Smooth muscle cell (in vitro differentiated cells): Measurements from ENCODE around the gene PABPN1L. TPM values are rescaled to one million over a fixed set of nuclear protein-coding genes. Genes with fewer than 3 reads are reported as not detected.

Experiments used
- DNase-seq: peaks from one replicate; lab custom pipeline; 2025; ENCODE audit not compliant: unreplicated experiment; lab: John Stamatoyannopoulos, UW
- H2AFZ ChIP-seq: fragments of 200-600 bp; sonication (generic); 2 replicates; pipeline ENCODE4 v1.6.0; 2016; ENCODE audit warnings: antibody characterized with exemption, low read depth, mild to moderate bottlenecking
- H3F3A ChIP-seq: fragments of 200-600 bp; sonication (generic); 2 replicates; pipeline ENCODE4 v1.6.0; 2017; ENCODE audit warnings: antibody characterized with exemption, low read depth
- H3K27ac ChIP-seq: fragments of 200-600 bp; sonication (generic); 2 replicates; pipeline ENCODE4 v1.5.1; 2016; ENCODE audit warnings: low read depth, mild to moderate bottlenecking
- H3K27me3 ChIP-seq: fragments of 200-600 bp; sonication (generic); 2 replicates; pipeline ENCODE4 v1.6.1; 2016; ENCODE audit warnings: low read depth, mild to moderate bottlenecking
- H3K36me3 ChIP-seq: fragments of 200-600 bp; sonication (generic); 2 replicates; pipeline ENCODE4 v1.5.1; 2016; ENCODE audit warnings: low read depth
- H3K4me1 ChIP-seq: fragments of 200-600 bp; sonication (generic); 2 replicates; pipeline ENCODE4 v1.5.1; 2016; ENCODE audit warnings: low read depth
- H3K4me2 ChIP-seq: fragments of 200-600 bp; sonication (generic); 2 replicates; pipeline ENCODE4 v1.6.0; 2016; ENCODE audit warnings: mild to moderate bottlenecking
- H3K4me3 ChIP-seq: fragments of 200-600 bp; sonication (generic); 2 replicates; pipeline ENCODE4 v1.5.1; 2016; ENCODE audit warnings: mild to moderate bottlenecking
- H3K79me2 ChIP-seq: fragments of 200-600 bp; sonication (generic); 2 replicates; pipeline ENCODE4 v1.6.0; 2016; ENCODE audit warnings: low read depth, mild to moderate bottlenecking
- H3K9ac ChIP-seq: fragments of 200-600 bp; sonication (generic); 2 replicates; pipeline ENCODE4 v1.6.0; 2016; ENCODE audit warnings: low read depth
- H3K9me3 ChIP-seq: fragments of 200-600 bp; sonication (generic); replicated peaks from 2 replicates; pipeline ENCODE4 v1.5.1; 2016; ENCODE audit warnings: low read depth
- H4K20me1 ChIP-seq: fragments of 200-600 bp; sonication (generic); 2 replicates; pipeline ENCODE4 v1.6.0; 2016; ENCODE audit warnings: low read depth
- WGBS: methylation state at CpG from one replicate; pipeline ENCODE4 v1.1.7; 2016; ENCODE audit warnings: low lambda C conversion rate; 5-methylcytosine and 5-hydroxymethylcytosine counted together
- polyA plus RNA-seq: library from polyadenylated mRNA; unstranded; fragments of >200 nt; fragmentation: Nextera tagmentation; extraction: Ambion mirVana; gene quantifications from 2 replicates; pipeline ENCODE4 v1.2.1, GENCODE V29; 2016
- total RNA-seq: library from RNA; depleted of rRNA; stranded (reverse); fragments of >200 nt; gene quantifications from 2 replicates; pipeline ENCODE4 v1.2.3, GENCODE V29; 2014
- TF ChIP-seq, protein P1 (sequence below): fragments of 200-600 bp; sonication (generic); IDR thresholded peaks from 2 replicates; pipeline ENCODE4 v1.5.1; 2017; ENCODE audit warnings: borderline replicate concordance, mild to moderate bottlenecking, antibody characterized with exemption; ENCODE audit not compliant: insufficient read depth, poor library complexity, severe bottlenecking

Gene PABPN1L
- total and polyA plus RNA-seq, 2 experiments from 2014 or later = not detected

DNA sequence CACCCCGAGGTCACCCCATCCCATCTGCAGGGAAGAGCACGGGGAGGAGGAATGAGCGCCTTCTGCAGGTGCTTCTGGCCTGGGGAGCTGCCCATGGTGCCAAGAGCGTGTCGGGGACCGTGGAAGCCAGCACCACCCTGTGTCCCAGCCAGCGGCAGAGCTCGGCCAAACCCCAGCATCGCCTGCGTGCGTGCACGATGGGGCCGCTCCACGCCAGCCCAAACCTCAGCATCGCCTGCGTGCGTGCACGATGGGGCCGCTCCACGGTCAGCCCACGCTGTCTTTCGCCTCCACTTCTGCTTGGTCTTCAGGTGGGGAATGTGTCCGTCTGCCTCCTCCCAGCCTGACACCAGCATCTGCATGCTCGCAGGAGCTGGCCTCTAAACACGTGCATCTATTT is 23.7 kb downstream of the PABPN1L start:
- H3K27me3 ChIP-seq = no peaks in the 10 kb centered on the region
- no peak for DNase-seq
- H3K9me3 ChIP-seq = no peaks in the 10 kb centered on the region
- TF ChIP-seq, protein P1, sequence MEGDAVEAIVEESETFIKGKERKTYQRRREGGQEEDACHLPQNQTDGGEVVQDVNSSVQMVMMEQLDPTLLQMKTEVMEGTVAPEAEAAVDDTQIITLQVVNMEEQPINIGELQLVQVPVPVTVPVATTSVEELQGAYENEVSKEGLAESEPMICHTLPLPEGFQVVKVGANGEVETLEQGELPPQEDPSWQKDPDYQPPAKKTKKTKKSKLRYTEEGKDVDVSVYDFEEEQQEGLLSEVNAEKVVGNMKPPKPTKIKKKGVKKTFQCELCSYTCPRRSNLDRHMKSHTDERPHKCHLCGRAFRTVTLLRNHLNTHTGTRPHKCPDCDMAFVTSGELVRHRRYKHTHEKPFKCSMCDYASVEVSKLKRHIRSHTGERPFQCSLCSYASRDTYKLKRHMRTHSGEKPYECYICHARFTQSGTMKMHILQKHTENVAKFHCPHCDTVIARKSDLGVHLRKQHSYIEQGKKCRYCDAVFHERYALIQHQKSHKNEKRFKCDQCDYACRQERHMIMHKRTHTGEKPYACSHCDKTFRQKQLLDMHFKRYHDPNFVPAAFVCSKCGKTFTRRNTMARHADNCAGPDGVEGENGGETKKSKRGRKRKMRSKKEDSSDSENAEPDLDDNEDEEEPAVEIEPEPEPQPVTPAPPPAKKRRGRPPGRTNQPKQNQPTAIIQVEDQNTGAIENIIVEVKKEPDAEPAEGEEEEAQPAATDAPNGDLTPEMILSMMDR = no peak
- H3K4me2 ChIP-seq = no peak overlapping the region
- H3K9ac ChIP-seq = no peak overlapping the region
- no peak overlapping the region for H2AFZ ChIP-seq
- H3K4me1 ChIP-seq = no peaks in the 10 kb centered on the region
- WGBS = 93% methylated on average over 25 of the region's 25 CpGs
- H3K36me3 ChIP-seq = no peaks in the 10 kb centered on the region
- no peaks in the 10 kb centered on the region for H3F3A ChIP-seq
- H3K79me2 ChIP-seq = no peaks in the 10 kb centered on the region
- no peak overlapping the region for H3K4me3 ChIP-seq
- peaks cover 35% of the 10 kb centered on the region for H4K20me1 ChIP-seq
- no peak overlapping the region for H3K27ac ChIP-seq

DNA sequence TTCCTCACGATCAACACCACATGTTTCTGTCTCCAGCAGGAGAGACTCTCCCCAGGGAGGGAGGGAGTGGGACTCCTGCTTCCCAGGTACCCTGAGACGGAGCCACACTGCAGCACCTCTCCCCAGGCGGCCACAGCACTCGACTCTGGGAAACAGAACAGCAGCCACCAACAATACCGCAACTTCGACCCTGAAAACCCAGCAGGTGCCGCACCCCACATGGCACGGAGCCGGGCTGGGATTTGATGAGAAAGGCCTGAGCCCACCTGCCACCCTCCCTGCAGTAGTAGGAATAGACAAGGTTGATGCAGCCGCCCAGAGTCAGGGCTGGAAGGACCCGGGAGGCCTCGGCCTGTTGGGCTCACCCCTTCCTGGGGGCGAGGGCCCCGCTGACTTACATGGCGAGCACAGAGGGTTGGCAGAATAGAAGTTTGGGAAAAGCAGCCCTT is 24.1 kb downstream of the PABPN1L start:
- H3K27me3 ChIP-seq = no peaks in the 10 kb centered on the region
- H3K4me3 ChIP-seq = no peak overlapping the region
- no peaks in the 10 kb centered on the region for H3K4me1 ChIP-seq
- no peak overlapping the region for H3K27ac ChIP-seq
- H3K9me3 ChIP-seq = no peaks in the 10 kb centered on the region
- TF ChIP-seq, protein P1 = no peak
- no peak overlapping the region for H3K9ac ChIP-seq
- peaks cover 32% of the 10 kb centered on the region for H4K20me1 ChIP-seq
- no peaks in the 10 kb centered on the region for H3F3A ChIP-seq
- H3K36me3 ChIP-seq = no peaks in the 10 kb centered on the region
- no peaks in the 10 kb centered on the region for H3K79me2 ChIP-seq
- 97% methylated on average over 15 of the region's 15 CpGs for WGBS
- no peak overlapping the region for H3K4me2 ChIP-seq
- H2AFZ ChIP-seq = no peak overlapping the region
- no peak for DNase-seq

DNA sequence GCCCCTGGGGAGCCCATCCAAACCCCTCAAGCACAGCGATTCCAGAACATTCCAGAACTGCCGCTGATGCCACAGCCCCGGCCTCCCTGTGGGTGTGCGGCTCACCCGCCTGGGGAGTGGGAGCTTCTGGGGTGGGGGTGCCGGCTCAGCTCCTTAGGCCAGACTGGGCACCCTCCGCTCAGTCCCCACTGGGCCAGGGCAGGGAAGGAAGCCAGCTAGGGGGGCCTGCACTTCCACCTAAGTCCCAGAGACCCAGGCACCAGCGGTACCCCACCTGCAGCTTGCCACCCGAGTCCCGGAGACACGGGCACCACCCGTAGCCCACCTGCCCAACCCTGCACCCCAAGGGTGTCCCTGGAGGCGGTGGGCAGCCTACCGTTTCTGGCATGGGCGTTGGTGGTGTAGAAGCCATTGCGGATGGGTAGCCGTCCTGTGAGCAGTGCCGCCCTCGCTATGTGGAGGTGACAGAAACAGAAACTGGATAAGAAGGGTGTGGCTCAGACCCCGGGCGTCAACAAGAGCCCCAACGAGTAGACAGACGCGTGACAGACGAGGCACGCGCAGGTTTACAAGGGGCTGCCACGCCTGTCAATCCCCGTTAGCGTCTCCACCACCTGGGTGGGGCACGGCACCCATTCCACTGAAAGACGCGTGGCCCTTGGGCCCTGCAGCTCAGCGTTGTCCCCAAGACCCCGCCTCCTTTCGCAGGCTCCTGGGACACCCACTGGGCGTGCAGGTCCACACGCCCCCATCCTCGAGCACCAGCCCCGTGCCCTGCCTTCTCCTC is 24.7 kb downstream of the PABPN1L start:
- no peaks in the 10 kb centered on the region for H3F3A ChIP-seq
- H3K36me3 ChIP-seq = no peaks in the 10 kb centered on the region
- WGBS = 95% methylated on average over 39 of the region's 40 CpGs
- no peaks in the 10 kb centered on the region for H3K79me2 ChIP-seq
- H2AFZ ChIP-seq = no peak overlapping the region
- no peak overlapping the region for H3K4me2 ChIP-seq
- H3K9ac ChIP-seq = no peak overlapping the region
- peaks cover 26% of the 10 kb centered on the region for H4K20me1 ChIP-seq
- H3K4me1 ChIP-seq = no peaks in the 10 kb centered on the region
- H3K4me3 ChIP-seq = no peak overlapping the region
- no peak overlapping the region for H3K27ac ChIP-seq
- H3K9me3 ChIP-seq = no peaks in the 10 kb centered on the region
- DNase-seq = no peak
- no peaks in the 10 kb centered on the region for H3K27me3 ChIP-seq
- TF ChIP-seq, protein P1 = no peak

DNA sequence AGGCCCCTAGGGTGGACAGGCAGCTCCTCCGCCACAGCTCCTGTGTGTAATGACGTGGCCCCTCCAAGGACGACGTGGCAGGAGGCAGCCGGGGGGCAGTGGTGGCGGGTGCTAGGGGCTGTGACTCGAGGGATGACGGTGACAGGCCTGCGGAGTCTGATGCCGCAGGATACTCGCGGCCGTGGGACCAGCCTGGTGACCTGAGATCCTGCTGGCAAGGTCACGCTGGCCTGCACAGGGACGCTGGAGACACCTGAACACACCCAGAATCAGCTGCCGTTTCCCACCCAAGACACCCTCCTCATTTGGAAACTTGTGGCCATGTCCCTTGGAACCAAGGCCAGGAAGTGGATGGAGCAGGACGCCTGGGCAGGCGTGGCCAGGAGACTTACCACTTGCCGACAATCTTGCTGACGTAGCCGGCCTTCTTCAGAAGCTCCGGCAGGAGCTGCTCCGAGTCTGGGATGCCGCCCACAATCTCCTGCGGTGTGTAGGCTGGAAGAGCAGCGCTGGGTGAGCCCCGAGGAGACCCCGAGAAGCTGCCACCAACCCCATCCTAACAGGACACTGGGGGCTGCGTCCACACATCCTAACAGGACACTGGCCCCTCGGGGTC is 25.8 kb downstream of the PABPN1L start:
- no peak overlapping the region for H3K4me2 ChIP-seq
- 97% methylated on average over 26 of the region's 30 CpGs for WGBS
- no peaks in the 10 kb centered on the region for H3K9me3 ChIP-seq
- no peaks in the 10 kb centered on the region for H3F3A ChIP-seq
- H3K4me1 ChIP-seq = no peaks in the 10 kb centered on the region
- no peak overlapping the region for H2AFZ ChIP-seq
- H4K20me1 ChIP-seq = peaks cover 19% of the 10 kb centered on the region
- no peaks in the 10 kb centered on the region for H3K79me2 ChIP-seq
- no peak for DNase-seq
- no peak overlapping the region for H3K27ac ChIP-seq
- H3K9ac ChIP-seq = no peak overlapping the region
- no peaks in the 10 kb centered on the region for H3K27me3 ChIP-seq
- TF ChIP-seq, protein P1 = no peak
- no peak overlapping the region for H3K4me3 ChIP-seq
- no peaks in the 10 kb centered on the region for H3K36me3 ChIP-seq
